ENCODE measurements around the gene SLC10A4. TPM values are rescaled to one million over a fixed set of nuclear protein-coding genes. Genes with fewer than 3 reads are reported as not detected.

SLC10A4 gene
- total and polyA plus RNA-seq, 3 experiments from 2014 or later, result not detected

DNA sequence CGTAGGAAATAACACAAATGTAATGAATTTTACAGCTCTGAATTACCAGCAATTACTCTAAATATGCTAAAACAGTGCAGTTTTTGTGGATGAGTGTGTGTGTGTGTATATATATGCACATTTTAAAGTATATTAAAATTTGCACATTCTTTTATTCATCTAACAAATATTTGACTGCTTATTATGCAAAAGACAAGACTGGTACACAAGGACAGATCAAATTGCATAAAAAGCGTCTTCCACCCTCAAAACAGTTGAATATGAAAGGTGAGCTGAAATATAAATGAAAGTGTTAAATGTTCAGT, 20.8 kb downstream of the SLC10A4 start:
- ChIA-PET CTCF (no interaction called here), POLR2A (no interaction called here)
- Histone ChIP-seq H3K4me1 (ENCODE audit: insufficient read depth, low read length) (no peaks in the 10 kb centered on the region), H3K36me3 (ENCODE audit: insufficient read depth, low read length) (peaks cover 9% of the 10 kb centered on the region), H3K4me3 (ENCODE audit: low read length) (no peak overlapping the region), H3K9me3 (ENCODE audit: low read length) (no peaks in the 10 kb centered on the region), H3K27me3 (ENCODE audit: insufficient read depth, low read length, poor library complexity, severe bottlenecking) (no peaks in the 10 kb centered on the region), H3K27ac (ENCODE audit: low read depth, low read length) (no peak overlapping the region)
- Mint-ChIP-seq H3K27me3 (no peaks in the 10 kb centered on the region), H3K27ac (peak overlapping the region in 1 of 8 donors; percentile 22), H3K36me3 (peaks cover 4 to 71% (median 19%) of the 10 kb centered on the region in 3 donors), H3K4me3 (no peak overlapping the region), H3K9me3 (no peaks in the 10 kb centered on the region), H3K4me1 (no peaks in the 10 kb centered on the region)
- no peak for DNase-seq

DNA sequence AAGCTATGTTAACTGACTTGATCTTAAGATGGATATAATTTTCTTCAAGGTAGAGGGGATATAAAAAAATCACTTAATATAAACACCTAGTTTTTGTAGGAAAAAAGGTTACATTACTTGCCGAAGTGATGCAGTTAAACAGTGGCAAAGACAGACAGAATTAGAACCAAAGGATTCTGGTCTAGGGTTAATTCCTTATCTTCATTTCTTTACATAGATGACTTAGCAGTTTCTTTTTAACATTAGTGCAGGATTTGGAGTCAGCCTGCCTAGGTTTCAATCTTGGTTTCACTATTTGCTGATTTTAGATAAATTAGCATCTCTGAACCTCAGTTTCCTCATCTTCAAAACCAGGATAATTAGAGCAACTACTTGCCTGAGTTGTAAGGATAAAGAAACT, 21.2 kb downstream of the SLC10A4 start:
- Histone ChIP-seq H3K27ac (ENCODE audit: low read depth, low read length) (no peak overlapping the region), H3K27me3 (ENCODE audit: insufficient read depth, low read length, poor library complexity, severe bottlenecking) (no peaks in the 10 kb centered on the region), H3K4me3 (ENCODE audit: low read length) (no peak overlapping the region), H3K36me3 (ENCODE audit: insufficient read depth, low read length) (peaks cover 10% of the 10 kb centered on the region), H3K9me3 (ENCODE audit: low read length) (no peaks in the 10 kb centered on the region), H3K4me1 (ENCODE audit: insufficient read depth, low read length) (no peaks in the 10 kb centered on the region)
- DNase-seq, result no peak
- H3K27me3 Mint-ChIP-seq, result no peaks in the 10 kb centered on the region
- H3K27ac Mint-ChIP-seq, result peak overlapping the region in 1 of 8 donors; percentile 22
- no peaks in the 10 kb centered on the region for H3K4me1 Mint-ChIP-seq
- H3K4me3 Mint-ChIP-seq, result no peak overlapping the region
- peaks cover 4 to 71% (median 17%) of the 10 kb centered on the region in 3 donors for H3K36me3 Mint-ChIP-seq
- H3K9me3 Mint-ChIP-seq, result no peaks in the 10 kb centered on the region
- ChIA-PET POLR2A (no interaction called here), CTCF (no interaction called here)

DNA sequence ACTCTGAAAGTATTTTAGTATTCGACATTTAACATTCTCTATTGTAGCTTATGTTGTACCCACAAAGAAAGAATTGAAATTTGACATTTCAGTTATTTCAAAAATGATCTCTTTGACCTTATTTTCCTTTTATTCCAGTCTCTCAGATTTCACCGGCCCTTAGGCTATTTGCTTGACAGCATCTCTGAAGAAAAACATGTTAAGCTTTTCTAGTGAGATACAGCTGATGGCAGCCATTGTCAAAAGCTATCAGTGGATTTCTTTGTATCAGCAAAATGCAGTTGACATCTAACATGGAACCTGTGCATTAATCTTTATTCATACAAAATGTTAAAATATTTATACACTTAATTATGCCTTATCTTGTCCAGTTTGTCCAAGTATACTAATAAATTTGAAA, 23.6 kb downstream of the SLC10A4 start:
- no peak overlapping the region for H3K27ac ChIP-seq (ENCODE audit: low read depth, low read length)
- Mint-ChIP-seq H3K36me3 (peaks cover 0 to 71% (median 10%) of the 10 kb centered on the region in 3 donors), H3K27me3 (no peaks in the 10 kb centered on the region), H3K4me3 (no peak overlapping the region), H3K27ac (no peak overlapping the region), H3K9me3 (no peaks in the 10 kb centered on the region), H3K4me1 (no peaks in the 10 kb centered on the region)
- no peaks in the 10 kb centered on the region for H3K27me3 ChIP-seq (ENCODE audit: insufficient read depth, low read length, poor library complexity, severe bottlenecking)
- no peak overlapping the region for H3K4me3 ChIP-seq (ENCODE audit: low read length)
- no peaks in the 10 kb centered on the region for H3K4me1 ChIP-seq (ENCODE audit: insufficient read depth, low read length)
- no peak for DNase-seq
- peaks cover 23% of the 10 kb centered on the region for H3K36me3 ChIP-seq (ENCODE audit: insufficient read depth, low read length)
- POLR2A ChIA-PET, result no interaction called here
- H3K9me3 ChIP-seq (ENCODE audit: low read length), result no peaks in the 10 kb centered on the region
- CTCF ChIA-PET, result no interaction called here

DNA sequence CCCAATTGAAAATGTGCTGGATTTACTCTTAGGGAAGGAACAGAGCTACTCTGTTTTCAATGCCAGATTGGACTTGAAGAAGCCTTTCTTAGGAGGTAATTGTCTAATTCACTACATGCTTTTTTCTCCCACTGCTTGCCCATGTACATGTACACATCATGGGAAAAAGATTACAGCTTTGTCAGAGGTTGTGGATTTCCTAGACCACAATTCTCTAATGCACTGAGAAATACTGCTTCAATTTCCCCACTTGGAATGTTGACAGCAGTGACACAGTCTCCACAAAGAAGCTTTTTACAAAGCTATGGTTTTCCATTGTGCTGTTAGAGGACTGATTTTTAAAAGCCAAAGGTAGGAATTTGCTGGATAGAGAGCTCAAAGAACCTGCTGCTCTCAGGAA, 26.4 kb downstream of the SLC10A4 start:
- no peaks in the 10 kb centered on the region for H3K27me3 ChIP-seq (ENCODE audit: insufficient read depth, low read length, poor library complexity, severe bottlenecking)
- H3K27ac ChIP-seq (ENCODE audit: low read depth, low read length), result no peak overlapping the region
- peaks cover 37% of the 10 kb centered on the region for H3K36me3 ChIP-seq (ENCODE audit: insufficient read depth, low read length)
- ChIA-PET POLR2A (no interaction called here), CTCF (no interaction called here)
- H3K9me3 Mint-ChIP-seq, result no peaks in the 10 kb centered on the region
- no peaks in the 10 kb centered on the region for H3K27me3 Mint-ChIP-seq
- H3K4me3 Mint-ChIP-seq, result no peak overlapping the region
- DNase-seq, result no peak
- H3K9me3 ChIP-seq (ENCODE audit: low read length), result no peaks in the 10 kb centered on the region
- H3K27ac Mint-ChIP-seq, result no peak overlapping the region
- no peaks in the 10 kb centered on the region for H3K4me1 Mint-ChIP-seq
- H3K36me3 Mint-ChIP-seq, result peaks cover 0 to 77% (median 21%) of the 10 kb centered on the region in 3 donors
- no peak overlapping the region for H3K4me3 ChIP-seq (ENCODE audit: low read length)
- H3K4me1 ChIP-seq (ENCODE audit: insufficient read depth, low read length), result no peaks in the 10 kb centered on the region

DNA sequence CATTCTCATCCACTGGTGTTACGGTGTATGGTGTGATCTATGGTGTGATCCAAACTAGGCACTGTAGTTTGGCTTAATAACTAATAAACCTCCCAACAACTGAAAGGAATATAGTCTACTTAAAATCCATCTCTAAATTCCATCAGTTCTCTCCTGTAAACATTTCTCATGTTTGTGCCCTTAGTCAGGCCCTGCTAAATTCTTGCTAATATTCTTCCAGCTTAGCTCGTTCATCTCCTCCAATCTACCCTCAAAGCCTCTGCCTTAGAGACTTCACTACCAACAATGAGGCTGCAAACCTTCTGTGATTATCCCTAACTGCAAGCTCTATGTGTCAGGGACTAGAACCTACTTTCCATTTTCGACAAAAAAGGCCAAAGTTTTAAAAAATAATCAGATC, 35.0 kb downstream of the SLC10A4 start:
- H3K36me3 ChIP-seq (ENCODE audit: insufficient read depth, low read length), result peaks cover 38% of the 10 kb centered on the region
- no peak for DNase-seq
- no peak overlapping the region for H3K27ac ChIP-seq (ENCODE audit: low read depth, low read length)
- no peak overlapping the region for H3K4me3 ChIP-seq (ENCODE audit: low read length)
- ChIA-PET POLR2A (no interaction called here), CTCF (no interaction called here)
- peaks cover 6 to 84% (median 42%) of the 10 kb centered on the region in 3 donors for H3K36me3 Mint-ChIP-seq
- H3K9me3 Mint-ChIP-seq, result no peaks in the 10 kb centered on the region
- H3K4me3 Mint-ChIP-seq, result no peak overlapping the region
- H3K4me1 ChIP-seq (ENCODE audit: insufficient read depth, low read length), result no peaks in the 10 kb centered on the region
- H3K27ac Mint-ChIP-seq, result peak overlapping the region in 3 of 8 donors; percentile 31 to 57 (median 56)
- H3K9me3 ChIP-seq (ENCODE audit: low read length), result no peaks in the 10 kb centered on the region
- H3K4me1 Mint-ChIP-seq, result no peaks in the 10 kb centered on the region
- no peaks in the 10 kb centered on the region for H3K27me3 ChIP-seq (ENCODE audit: insufficient read depth, low read length, poor library complexity, severe bottlenecking)
- no peaks in the 10 kb centered on the region for H3K27me3 Mint-ChIP-seq

DNA sequence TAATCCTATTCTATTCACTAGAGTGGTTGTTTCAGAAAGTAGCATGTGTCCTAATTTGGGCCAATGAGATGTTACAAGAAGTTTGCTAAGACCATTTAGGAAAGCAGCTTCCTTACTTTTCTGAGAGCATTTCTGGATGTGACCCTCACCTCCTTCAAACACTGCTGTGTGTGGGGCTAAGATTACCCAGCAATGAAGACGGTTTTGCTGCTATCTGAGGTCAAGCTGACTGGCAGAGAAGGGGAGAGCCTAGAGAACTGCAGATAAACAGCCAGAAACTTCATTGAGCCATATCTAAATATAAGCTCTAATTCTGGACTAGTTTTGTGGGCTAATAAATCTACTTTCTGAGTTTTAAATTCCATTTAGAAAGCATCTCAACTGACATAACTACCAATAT, 43.3 kb downstream of the SLC10A4 start:
- CTCF ChIA-PET, result interaction anchor here (1.3 kb wide), 1 partner anchor 13 kb away, joined by 5 read pairs; no protein-coding TSS in a partner anchor
- no peak overlapping the region for H3K4me3 ChIP-seq (ENCODE audit: low read length)
- H3K27me3 ChIP-seq (ENCODE audit: insufficient read depth, low read length, poor library complexity, severe bottlenecking), result no peaks in the 10 kb centered on the region
- H3K36me3 Mint-ChIP-seq, result peaks cover 18 to 87% (median 47%) of the 10 kb centered on the region in 3 donors
- no peaks in the 10 kb centered on the region for H3K4me1 Mint-ChIP-seq
- no peak overlapping the region for H3K27ac ChIP-seq (ENCODE audit: low read depth, low read length)
- POLR2A ChIA-PET, result no interaction called here
- H3K9me3 ChIP-seq (ENCODE audit: low read length), result no peaks in the 10 kb centered on the region
- no peaks in the 10 kb centered on the region for H3K4me1 ChIP-seq (ENCODE audit: insufficient read depth, low read length)
- H3K36me3 ChIP-seq (ENCODE audit: insufficient read depth, low read length), result peaks cover 40% of the 10 kb centered on the region
- H3K27ac Mint-ChIP-seq, result no peak overlapping the region
- DNase-seq, result no peak
- H3K9me3 Mint-ChIP-seq, result no peaks in the 10 kb centered on the region
- peaks cover 0 to 1% of the 10 kb centered on the region in 2 donors for H3K27me3 Mint-ChIP-seq
- no peak overlapping the region for H3K4me3 Mint-ChIP-seq

DNA sequence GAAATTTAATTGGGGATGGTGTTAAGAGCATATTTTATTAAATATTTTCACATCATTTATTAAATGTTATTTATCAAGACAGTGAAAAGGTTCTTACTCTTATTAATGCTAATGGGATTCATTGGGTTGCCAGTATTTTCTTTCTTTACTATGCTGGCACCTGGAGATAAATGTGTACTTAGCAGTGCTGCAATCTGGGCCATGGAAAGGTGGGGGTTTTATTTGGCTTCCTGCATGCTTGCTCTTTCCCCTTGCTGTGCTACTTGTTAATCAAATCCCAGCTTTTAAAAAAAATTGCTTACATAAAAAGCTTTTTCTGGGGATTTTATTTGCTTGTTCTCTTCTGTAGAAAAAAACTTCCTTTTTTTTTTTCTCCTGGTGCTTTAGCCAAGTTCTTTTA, 55.2 kb downstream of the SLC10A4 start:
- Mint-ChIP-seq H3K4me3 (no peak overlapping the region), H3K9me3 (no peaks in the 10 kb centered on the region), H3K36me3 (peaks cover 19 to 79% (median 26%) of the 10 kb centered on the region in 3 donors), H3K4me1 (no peaks in the 10 kb centered on the region), H3K27ac (peak overlapping the region in 1 of 8 donors; percentile 29), H3K27me3 (no peaks in the 10 kb centered on the region)
- no peak overlapping the region for H3K4me3 ChIP-seq (ENCODE audit: low read length)
- H3K9me3 ChIP-seq (ENCODE audit: low read length), result no peaks in the 10 kb centered on the region
- H3K4me1 ChIP-seq (ENCODE audit: insufficient read depth, low read length), result no peaks in the 10 kb centered on the region
- no peaks in the 10 kb centered on the region for H3K27me3 ChIP-seq (ENCODE audit: insufficient read depth, low read length, poor library complexity, severe bottlenecking)
- DNase-seq, result no peak
- peaks cover 49% of the 10 kb centered on the region for H3K36me3 ChIP-seq (ENCODE audit: insufficient read depth, low read length)
- POLR2A ChIA-PET, result no interaction called here
- CTCF ChIA-PET, result interaction anchor here (1.9 kb wide), 1 partner anchor 11 kb away, joined by 5 read pairs; no protein-coding TSS in a partner anchor
- H3K27ac ChIP-seq (ENCODE audit: low read depth, low read length), result no peak overlapping the region

Data from CD8-positive, alpha-beta memory T cell (primary cell).